HG02852 (cell line): Measurements from ENCODE around the gene ERMARD.
A peak's percentile ranks its signal among the peaks of the same experiment; 100 is the strongest.

Source experiments
- ATAC-seq: cut with Tn5 transposase; IDR thresholded peaks from one replicate; pipeline ENCODE4 v1.9.1; 2021; ENCODE audit warnings: mild to moderate bottlenecking, moderate library complexity; ENCODE audit not compliant: unreplicated experiment

The ERMARD gene

GRCh38 chr6:169782966-169783365 is 31.5 kb downstream of the ERMARD start:
- no peak for ATAC-seq

DNA sequence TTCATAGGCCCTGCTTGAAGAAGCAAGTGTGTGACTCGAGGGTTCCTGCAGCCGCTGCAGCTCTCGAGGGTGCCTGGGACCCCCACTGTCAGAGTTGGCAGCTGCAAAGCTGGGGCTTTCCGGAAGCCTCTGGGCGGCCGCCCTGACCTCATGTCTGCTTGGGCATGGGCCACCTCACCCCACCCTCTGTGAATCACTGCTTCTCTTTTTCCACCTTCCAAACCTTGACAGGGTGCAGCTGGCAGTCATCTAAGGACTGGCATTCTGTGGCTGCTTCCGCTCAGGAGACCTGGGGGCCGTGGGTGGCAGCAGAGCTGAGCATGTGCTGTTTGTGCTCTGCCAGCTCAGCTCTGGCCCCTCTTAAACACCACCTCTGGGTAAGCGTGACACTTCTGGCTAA is 32.0 kb downstream of the ERMARD start:
- no peak for ATAC-seq

DNA sequence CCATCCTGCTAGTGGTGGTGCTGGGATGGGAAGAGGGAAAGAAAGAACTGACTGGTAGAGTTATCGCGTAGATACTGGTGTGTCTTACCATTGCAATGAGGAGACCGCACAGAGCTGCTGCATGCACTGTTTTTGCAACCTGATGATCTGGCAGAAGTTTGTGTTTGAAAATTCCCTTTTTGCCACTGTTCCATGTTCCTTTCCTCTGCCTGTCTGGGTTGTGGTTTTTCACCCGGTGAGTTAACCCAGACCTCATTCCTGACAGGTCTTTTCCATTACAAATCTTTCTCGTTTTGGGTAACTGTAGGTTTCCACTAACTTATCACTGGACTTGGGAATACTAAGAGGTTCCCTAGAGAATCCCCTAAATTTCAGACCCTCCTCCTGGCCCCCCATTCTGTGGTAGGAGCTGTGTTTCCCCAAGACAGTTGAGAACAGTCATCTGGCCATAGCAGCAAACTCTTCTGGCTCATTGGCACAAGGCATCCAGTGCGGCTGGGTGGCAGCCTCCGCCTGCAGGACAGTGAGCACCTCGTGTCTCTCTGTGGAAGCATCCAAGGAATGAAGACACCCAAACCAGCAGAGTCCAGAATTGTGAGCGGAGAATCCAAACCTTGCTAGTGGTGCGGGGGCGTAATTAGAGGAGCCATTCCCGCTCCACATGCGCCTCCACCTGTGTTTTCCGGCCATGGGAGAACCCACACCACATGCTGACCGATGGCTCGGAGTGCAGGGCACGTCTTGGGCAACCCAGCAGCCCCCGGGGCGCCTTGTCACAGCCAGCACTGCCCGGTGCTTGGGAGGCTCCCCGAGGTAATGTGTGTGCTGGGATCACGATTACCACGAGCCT is 32.8 kb downstream of the ERMARD start:
- ATAC-seq, result no peak

GRCh38 chr6:169784821-169785340 is 33.5 kb downstream of the ERMARD start:
- ATAC-seq, result no peak

GRCh38 chr6:169785566-169785965 is 34.1 kb downstream of the ERMARD start:
- no peak for ATAC-seq

- ATAC-seq, result no peak
Observed at GRCh38 chr6:169786349-169786748, 34.9 kb downstream of the ERMARD start.

GRCh38 chr6:169787797-169788196 is 36.4 kb downstream of the ERMARD start:
- no peak for ATAC-seq

- no peak for ATAC-seq
Observed at GRCh38 chr6:169788809-169789145, 37.4 kb downstream of the ERMARD start.

DNA sequence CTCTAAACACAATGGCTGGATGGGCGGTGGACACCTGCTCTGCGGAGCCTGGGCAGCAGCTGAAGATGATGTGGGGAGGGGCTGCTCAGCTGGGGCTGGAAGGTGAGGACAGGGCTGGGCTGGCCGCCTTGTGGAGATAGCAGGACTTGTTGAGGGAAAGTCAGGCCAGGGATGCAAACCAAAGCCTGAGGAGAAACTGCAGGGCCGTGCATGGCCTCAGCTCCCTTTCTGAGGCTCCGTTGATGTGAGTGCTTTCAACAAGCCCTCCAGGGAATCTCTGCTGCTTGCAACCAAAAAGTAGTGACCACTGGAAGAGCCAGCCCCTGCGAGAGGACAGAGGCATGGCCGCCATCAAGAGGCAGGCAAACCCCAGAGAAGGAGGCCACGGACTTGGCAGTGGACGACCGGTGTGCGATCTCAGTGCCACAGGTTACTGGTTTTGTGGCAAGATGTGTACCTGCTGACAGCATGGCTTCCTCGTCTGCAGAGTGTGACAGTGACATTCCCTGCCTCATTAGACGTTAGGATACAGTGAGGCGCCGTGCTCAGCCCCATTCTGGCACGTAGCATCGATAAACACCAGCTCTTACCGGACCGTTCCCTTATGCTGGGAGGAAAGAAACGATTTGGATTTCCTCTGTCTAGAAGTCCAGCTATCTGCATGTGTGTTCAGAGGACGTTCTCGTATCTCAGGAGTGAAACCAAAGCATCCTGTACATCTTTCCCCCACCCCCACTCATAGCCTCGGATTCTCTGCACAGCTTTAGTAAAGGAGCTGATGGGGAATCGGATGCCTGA is 37.9 kb downstream of the ERMARD start:
- no peak for ATAC-seq

- peak; percentile 97 for ATAC-seq
Observed at GRCh38 chr6:169789944-169790927, 38.8 kb downstream of the ERMARD start.

DNA sequence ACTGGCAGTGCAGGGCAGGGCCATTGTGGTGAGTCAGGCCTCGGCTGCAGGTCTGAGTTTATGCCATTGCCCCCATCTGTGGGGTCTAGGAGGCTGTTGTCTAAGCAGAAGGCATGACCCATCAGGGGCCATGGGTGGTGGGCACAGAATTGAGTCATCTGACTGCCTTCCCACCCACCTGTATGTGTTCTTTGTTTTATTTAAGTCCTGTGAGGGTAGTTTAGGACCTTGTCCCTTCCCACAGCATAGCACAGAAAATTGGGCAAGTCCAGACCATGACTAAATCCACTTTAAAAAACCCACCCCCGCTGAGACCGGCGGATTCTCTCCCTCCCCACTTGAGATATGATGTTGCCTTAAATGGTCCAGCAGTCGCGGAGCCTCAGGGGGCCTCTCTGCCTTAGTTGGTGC is 40.3 kb downstream of the ERMARD start:
- no peak for ATAC-seq

DNA sequence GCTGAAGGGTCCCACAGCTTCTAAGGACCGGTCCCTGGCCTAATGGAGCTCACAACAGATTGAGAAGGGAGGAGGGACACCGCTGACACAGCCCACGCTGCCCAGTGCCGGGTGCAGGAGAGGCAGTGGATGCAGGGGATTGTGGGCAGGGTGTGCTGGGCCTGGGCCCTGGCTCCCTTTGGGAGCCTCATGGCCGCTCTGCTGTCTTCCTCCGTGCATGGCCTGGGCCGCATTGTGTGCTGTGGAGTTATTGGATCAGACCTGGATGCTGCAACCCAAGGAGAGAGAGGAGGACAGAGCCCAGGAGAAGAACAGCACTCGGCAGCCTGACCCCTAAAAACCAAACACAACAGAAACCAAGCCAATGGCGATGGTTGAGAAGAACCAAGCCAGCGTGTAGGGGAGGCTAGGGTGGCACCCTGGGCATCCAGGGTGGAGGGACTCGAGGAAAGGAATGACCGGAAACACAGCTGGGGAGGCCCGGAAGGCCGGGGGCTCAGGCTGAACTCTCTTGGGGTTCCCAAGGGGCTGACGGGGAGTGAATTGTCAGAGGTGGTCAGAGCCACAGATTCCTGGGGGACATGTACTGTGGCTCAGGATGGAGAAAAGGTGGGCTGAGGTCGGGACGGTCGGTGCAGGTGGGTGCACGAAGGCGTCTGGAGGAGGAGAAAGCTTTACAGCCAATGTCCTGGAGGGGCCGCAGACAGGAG is 41.0 kb downstream of the ERMARD start:
- no peak for ATAC-seq

DNA sequence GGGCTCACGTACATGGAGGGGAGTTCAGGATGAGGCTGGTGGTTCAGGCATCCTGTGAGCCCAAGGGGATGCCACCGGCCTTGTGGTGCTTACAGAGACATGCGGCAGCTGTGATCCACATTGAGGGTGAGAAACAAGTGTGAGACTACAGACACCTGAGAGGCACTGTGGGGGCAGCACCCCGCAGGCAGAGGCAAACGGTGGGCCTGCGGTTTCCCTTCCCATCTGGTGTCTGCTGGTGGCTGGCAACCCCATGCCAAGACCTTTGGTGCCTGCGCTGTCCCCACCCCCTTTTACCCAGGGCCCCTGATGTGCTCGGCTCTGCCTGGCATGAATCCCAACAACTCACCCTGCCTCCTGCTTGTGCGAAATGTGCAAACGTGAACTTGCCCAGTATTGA is 42.0 kb downstream of the ERMARD start:
- ATAC-seq, result no peak

DNA sequence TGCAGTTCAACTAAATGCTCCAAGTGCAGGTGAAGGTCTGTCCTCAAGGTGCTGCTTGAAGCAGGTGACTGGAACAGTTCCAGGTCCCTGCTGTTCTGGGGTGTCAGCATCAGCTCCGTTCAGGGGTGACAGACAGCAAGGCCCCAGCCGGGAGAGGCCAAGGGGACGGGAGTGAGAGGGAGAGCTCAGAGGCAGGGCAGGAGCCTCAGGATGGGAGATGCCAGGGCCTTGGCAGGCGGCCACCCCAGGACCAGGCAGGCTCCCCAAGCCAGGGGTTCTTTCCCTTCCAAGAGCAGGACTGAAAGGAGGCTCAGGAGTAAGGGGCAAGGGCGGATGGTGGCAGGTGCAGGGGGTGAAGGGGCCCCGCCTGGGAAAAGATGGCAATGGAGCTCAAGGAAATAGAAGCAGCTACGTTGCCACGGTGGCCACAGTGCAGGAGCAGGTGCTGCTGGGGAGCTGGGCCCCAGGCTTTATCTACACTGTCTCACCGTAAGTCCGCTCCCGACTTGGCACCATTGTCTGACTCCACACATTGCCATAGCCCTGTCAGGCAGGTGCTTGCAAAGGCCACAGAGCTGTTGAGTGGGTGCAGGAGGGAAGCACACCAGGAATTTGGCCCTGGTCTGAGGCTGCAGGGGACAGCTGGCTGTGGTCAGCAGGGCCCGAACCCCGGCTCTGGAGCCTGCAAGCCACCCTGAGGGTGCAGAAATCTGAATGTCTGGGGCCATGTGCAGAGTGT is 43.1 kb downstream of the ERMARD start:
- ATAC-seq, result no peak

GRCh38 chr6:169795196-169795595 is 43.8 kb downstream of the ERMARD start:
- no peak for ATAC-seq

DNA sequence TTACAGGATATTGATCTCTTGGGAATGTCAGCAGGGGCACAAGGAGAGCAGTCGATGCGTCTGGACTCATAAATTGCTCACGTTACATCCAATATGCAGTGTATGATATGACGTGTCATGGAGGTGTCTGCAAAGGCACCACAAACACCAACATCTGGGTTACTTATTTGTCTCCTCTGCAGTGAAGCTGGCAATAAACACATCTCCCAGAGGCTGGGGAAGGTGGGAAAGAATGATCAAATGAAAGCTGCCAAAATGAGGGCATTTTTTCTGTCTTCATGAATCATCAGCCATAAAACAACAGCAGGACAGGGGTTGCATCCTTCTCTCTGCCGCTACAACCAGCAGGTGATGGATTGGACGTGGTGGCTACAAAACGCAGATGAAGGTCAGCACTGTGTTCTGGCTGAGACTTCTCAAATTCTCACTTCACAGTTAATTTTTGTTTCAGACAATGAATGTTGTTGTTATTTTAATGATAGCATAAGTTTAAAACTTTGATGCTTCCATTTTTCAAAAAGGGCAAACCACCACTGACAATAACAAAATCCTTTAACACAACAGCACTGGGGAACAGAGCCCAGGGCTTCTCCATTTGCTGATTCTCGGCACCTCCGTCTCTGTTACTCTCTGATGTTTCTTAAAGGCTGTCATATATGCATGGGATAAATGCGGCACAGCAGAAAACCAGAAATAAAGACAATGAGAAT is 47.5 kb downstream of the ERMARD start:
- no peak for ATAC-seq

GRCh38 chr6:169799474-169799926 is 48.1 kb downstream of the ERMARD start:
- no peak for ATAC-seq

GRCh38 chr6:169800116-169800667 is 48.8 kb downstream of the ERMARD start:
- no peak for ATAC-seq
